Muscle of leg (tissue), 16 donors: Measurements from ENCODE around the gene RNU6-8. TPM values are rescaled to one million over a fixed set of nuclear protein-coding genes. Genes with fewer than 3 reads are reported as not detected.

ENCODE experiments used
- DNase-seq: peaks from one replicate; pipeline ENCODE4 v3.0.0; 2013
- H3K27ac ChIP-seq: one replicate; pipeline ENCODE4 v1.5.1; 2013; ENCODE audit warnings: mild to moderate bottlenecking, low read length, control low read depth
- H3K27me3 ChIP-seq: one replicate; pipeline ENCODE4 v1.6.1; 2013; ENCODE audit warnings: low read length; ENCODE audit not compliant: control insufficient read depth, insufficient read depth
- H3K36me3 ChIP-seq: one replicate; pipeline ENCODE4 v1.6.1; 2013; ENCODE audit warnings: low read length; ENCODE audit not compliant: control insufficient read depth, insufficient read depth
- H3K4me1 ChIP-seq: one replicate; pipeline ENCODE4 v1.6.1; 2013; ENCODE audit warnings: low read length; ENCODE audit not compliant: control insufficient read depth, insufficient read depth
- H3K4me3 ChIP-seq: one replicate; pipeline ENCODE4 v1.5.1; 2013; ENCODE audit warnings: low read length, control low read depth
- H3K9me3 ChIP-seq: replicated peaks from 2 replicates; pipeline ENCODE4 v1.6.1; 2013; ENCODE audit warnings: low read depth, low read length; ENCODE audit not compliant: control insufficient read depth
- WGBS: methylation state at CpG from one replicate; pipeline ENCODE4 v1.1.5; 2013; ENCODE audit warnings: missing lambda C conversion rate; ENCODE audit not compliant: insufficient coverage; 5-methylcytosine and 5-hydroxymethylcytosine counted together
- long read RNA-seq, 11 donors: transcript quantifications; one replicate each; lab custom pipeline, GENCODE V29; 2026
- polyA plus RNA-seq, 8 donors: library from polyadenylated mRNA; unstranded; fragments of 120-200 nt; gene quantifications; one replicate each; pipeline versions ENCODE4 v1.2.1 to v1.2.3, GENCODE V29; 2013; ENCODE audit warnings: inconsistent platforms in 1 of 8, low replicate concordance in 1 of 8; ENCODE audit not compliant: insufficient read length in 8 of 8, insufficient read depth in 1 of 8
- total RNA-seq: library from RNA; stranded (reverse); fragments of 120-200 nt; gene quantifications from one replicate; pipeline ENCODE4 v1.2.4, GENCODE V29; 2013

Gene RNU6-8
- total RNA-seq = not detected
- polyA plus RNA-seq = not detected
- long read RNA-seq, donor 1 = 0 reads
- long read RNA-seq, donor 2 = 0 reads
- long read RNA-seq, donor 3 = 0 reads
- long read RNA-seq, donor 4 = 0 reads
- long read RNA-seq, donor 5, partial matches to known transcripts = 0 of 4 reads
- long read RNA-seq, donor 5, other reads (novel, unspliced or antisense) = 0 of 4 reads
- long read RNA-seq, donor 6, partial matches to known transcripts = 0 of 1 reads
- long read RNA-seq, donor 6, other reads (novel, unspliced or antisense) = 0 of 1 reads
- long read RNA-seq, donor 7 = 0 reads
- long read RNA-seq, donor 8 = 0 reads
- long read RNA-seq, donor 9 = 0 reads
- long read RNA-seq, donor 10, partial matches to known transcripts = 0 of 2 reads
- long read RNA-seq, donor 10, other reads (novel, unspliced or antisense) = 0 of 2 reads
- long read RNA-seq, donor 11 = 0 reads

- Histone ChIP-seq H3K4me1 (peaks cover 7% of the 10 kb centered on the region), H3K4me3 (peak within 1 kb of the TSS; percentile 95), H3K9me3 (no peaks in the 10 kb centered on the region), H3K36me3 (no peaks in the 10 kb centered on the region), H3K27ac (peak within 1 kb of the TSS; percentile 96), H3K27me3 (no peaks in the 10 kb centered on the region)
- peak; percentile 95 for DNase-seq
- WGBS = 0% methylated on average over 46 of the region's 57 CpGs
Observed at GRCh38 chr14:32202998-32203882, at the start of gene RNU6-8. Gene RNU6-8, minus strand, starts transcription at chr14:32203269.

- Histone ChIP-seq H3K36me3 (no peaks in the 10 kb centered on the region), H3K9me3 (no peaks in the 10 kb centered on the region), H3K4me1 (peaks cover 12% of the 10 kb centered on the region), H3K27ac (no peak overlapping the region), H3K27me3 (no peaks in the 10 kb centered on the region), H3K4me3 (no peak overlapping the region)
- no CpG with 5 or more reads among the region's 3 CpGs for WGBS
- DNase-seq = peak; percentile 82
Observed at GRCh38 chr14:32252030-32252670, 49.1 kb upstream of the RNU6-8 start.

- no peaks in the 10 kb centered on the region for H3K36me3 ChIP-seq
- no peaks in the 10 kb centered on the region for H3K9me3 ChIP-seq
- H3K4me3 ChIP-seq = no peak overlapping the region
- WGBS = no CpG with 5 or more reads among the region's 4 CpGs
- H3K27ac ChIP-seq = no peak overlapping the region
- H3K4me1 ChIP-seq = peaks cover 12% of the 10 kb centered on the region
- no peaks in the 10 kb centered on the region for H3K27me3 ChIP-seq
- DNase-seq = no peak
Observed at GRCh38 chr14:32251530-32251929, 48.5 kb upstream of the RNU6-8 start.

GRCh38 chr14:32250681-32251080, 47.6 kb upstream of the RNU6-8 start:
- peaks cover 11% of the 10 kb centered on the region for H3K4me1 ChIP-seq
- no peak overlapping the region for H3K27ac ChIP-seq
- WGBS = 76% methylated on average over 2 of the region's 3 CpGs
- H3K9me3 ChIP-seq = no peaks in the 10 kb centered on the region
- no peaks in the 10 kb centered on the region for H3K36me3 ChIP-seq
- no peak for DNase-seq
- H3K4me3 ChIP-seq = no peak overlapping the region
- H3K27me3 ChIP-seq = no peaks in the 10 kb centered on the region

GRCh38 chr14:32249780-32250179, 46.7 kb upstream of the RNU6-8 start:
- Histone ChIP-seq H3K4me1 (peaks cover 6% of the 10 kb centered on the region), H3K9me3 (no peaks in the 10 kb centered on the region), H3K36me3 (no peaks in the 10 kb centered on the region), H3K27ac (no peak overlapping the region), H3K4me3 (no peak overlapping the region), H3K27me3 (no peaks in the 10 kb centered on the region)
- DNase-seq = no peak
- 75% methylated on average over 1 of the region's 4 CpGs for WGBS

- H3K4me3 ChIP-seq = no peak overlapping the region
- WGBS = 87% methylated on average over 5 of the region's 5 CpGs
- H3K27ac ChIP-seq = no peak overlapping the region
- H3K9me3 ChIP-seq = no peaks in the 10 kb centered on the region
- H3K4me1 ChIP-seq = peaks cover 3% of the 10 kb centered on the region
- no peak for DNase-seq
- no peaks in the 10 kb centered on the region for H3K27me3 ChIP-seq
- no peaks in the 10 kb centered on the region for H3K36me3 ChIP-seq
Observed at GRCh38 chr14:32249371-32249770, 46.3 kb upstream of the RNU6-8 start.

GRCh38 chr14:32246751-32247150, 43.7 kb upstream of the RNU6-8 start:
- 84% methylated on average over 4 of the region's 5 CpGs for WGBS

GRCh38 chr14:32244404-32244803, 41.3 kb upstream of the RNU6-8 start:
- Histone ChIP-seq H3K27me3 (no peaks in the 10 kb centered on the region), H3K27ac (no peak overlapping the region), H3K4me1 (no peaks in the 10 kb centered on the region), H3K4me3 (no peak overlapping the region), H3K9me3 (no peaks in the 10 kb centered on the region), H3K36me3 (no peaks in the 10 kb centered on the region)
- DNase-seq = no peak

More at GRCh38 chr14:32246751-32247150, 43.7 kb upstream of the RNU6-8 start:
- Histone ChIP-seq H3K36me3 (no peaks in the 10 kb centered on the region), H3K27me3 (no peaks in the 10 kb centered on the region), H3K4me1 (no peaks in the 10 kb centered on the region), H3K4me3 (no peak overlapping the region), H3K9me3 (no peaks in the 10 kb centered on the region), H3K27ac (no peak overlapping the region)
- no peak for DNase-seq

- H3K27ac ChIP-seq = no peak overlapping the region
- WGBS = no CpG with 5 or more reads among the region's 1 CpG
- no peaks in the 10 kb centered on the region for H3K27me3 ChIP-seq
Observed at GRCh38 chr14:32233260-32233659, 30.2 kb upstream of the RNU6-8 start.

GRCh38 chr14:32232481-32232880, 29.4 kb upstream of the RNU6-8 start:
- Histone ChIP-seq H3K4me1 (no peaks in the 10 kb centered on the region), H3K27ac (no peak overlapping the region), H3K27me3 (no peaks in the 10 kb centered on the region), H3K4me3 (no peak overlapping the region), H3K9me3 (no peaks in the 10 kb centered on the region), H3K36me3 (no peaks in the 10 kb centered on the region)
- DNase-seq = no peak
- 80% methylated on average over 1 of the region's 1 CpG for WGBS

More at GRCh38 chr14:32233260-32233659, 30.2 kb upstream of the RNU6-8 start:
- Histone ChIP-seq H3K36me3 (no peaks in the 10 kb centered on the region), H3K9me3 (no peaks in the 10 kb centered on the region), H3K4me1 (no peaks in the 10 kb centered on the region), H3K4me3 (no peak overlapping the region)
- DNase-seq = no peak
